ENCODE data around the gene IRGC. TPM values are rescaled to one million over a fixed set of nuclear protein-coding genes. Genes with fewer than 3 reads are reported as not detected.

IRGC gene
- total RNA-seq, 4 donors from 2014 or later, result not detected

- TF ChIP-seq, protein P1, sequence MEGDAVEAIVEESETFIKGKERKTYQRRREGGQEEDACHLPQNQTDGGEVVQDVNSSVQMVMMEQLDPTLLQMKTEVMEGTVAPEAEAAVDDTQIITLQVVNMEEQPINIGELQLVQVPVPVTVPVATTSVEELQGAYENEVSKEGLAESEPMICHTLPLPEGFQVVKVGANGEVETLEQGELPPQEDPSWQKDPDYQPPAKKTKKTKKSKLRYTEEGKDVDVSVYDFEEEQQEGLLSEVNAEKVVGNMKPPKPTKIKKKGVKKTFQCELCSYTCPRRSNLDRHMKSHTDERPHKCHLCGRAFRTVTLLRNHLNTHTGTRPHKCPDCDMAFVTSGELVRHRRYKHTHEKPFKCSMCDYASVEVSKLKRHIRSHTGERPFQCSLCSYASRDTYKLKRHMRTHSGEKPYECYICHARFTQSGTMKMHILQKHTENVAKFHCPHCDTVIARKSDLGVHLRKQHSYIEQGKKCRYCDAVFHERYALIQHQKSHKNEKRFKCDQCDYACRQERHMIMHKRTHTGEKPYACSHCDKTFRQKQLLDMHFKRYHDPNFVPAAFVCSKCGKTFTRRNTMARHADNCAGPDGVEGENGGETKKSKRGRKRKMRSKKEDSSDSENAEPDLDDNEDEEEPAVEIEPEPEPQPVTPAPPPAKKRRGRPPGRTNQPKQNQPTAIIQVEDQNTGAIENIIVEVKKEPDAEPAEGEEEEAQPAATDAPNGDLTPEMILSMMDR (IDR thresholded peaks at IDR 0.05; ENCODE audit: low read depth), result no peak
Measured at GRCh38 chr19:43692877-43693276, 23.0 kb upstream of the IRGC start.

DNA sequence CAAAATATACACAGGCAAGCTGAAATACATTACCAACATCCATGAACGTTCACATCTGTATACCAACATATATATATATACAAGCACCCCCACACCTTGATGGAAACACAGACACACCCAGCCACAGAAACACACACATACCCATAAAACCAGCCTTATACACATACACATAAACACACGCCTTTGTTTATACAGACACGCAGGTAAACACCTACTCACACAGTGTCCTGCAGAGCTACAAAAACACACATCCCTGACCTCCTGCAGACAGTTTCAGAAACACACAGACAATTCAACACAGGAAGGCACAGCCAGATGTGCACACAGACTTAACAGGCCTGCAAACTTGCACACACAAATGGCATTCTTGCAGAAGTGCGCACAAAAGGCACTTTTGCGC, 21.3 kb upstream of the IRGC start:
- TF ChIP-seq, protein P1 (IDR thresholded peaks at IDR 0.05; ENCODE audit: low read depth), result no peak

DNA sequence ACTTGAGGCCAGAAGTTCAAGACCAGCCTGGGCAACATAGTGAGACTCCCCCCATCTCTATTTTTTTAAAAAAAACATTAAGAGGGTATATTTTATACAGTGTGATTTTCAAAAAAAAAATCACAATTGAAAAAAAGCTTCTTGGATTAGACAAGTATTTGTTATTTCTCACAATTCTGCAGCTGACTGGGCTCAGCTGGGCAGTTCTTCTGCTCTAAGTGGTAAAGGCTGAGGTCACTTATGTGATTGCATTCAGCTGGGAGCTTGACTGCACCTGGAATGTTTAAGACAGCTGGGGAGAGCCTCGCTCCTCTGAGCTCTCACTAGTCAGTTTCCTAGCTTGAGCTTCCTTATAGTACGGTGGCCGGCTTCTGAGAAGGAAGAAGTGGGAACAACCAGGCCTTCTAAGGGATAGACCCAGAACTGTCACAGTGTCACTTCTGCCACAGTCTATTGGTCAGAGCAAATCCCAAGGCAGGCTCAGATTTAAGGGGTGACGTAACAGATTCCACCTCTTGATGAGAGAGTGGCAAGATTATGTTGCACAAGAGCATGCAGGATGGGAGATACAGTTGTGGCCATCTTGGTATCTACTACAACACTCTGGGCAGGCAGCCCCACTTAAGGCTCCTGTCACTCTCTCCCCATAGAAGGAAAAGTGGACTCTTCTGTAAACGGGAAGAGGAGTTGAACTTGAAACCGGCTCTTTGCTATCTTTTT, 19.7 kb upstream of the IRGC start:
- TF ChIP-seq, protein P1 (IDR thresholded peaks at IDR 0.05; ENCODE audit: low read depth), result no peak

DNA sequence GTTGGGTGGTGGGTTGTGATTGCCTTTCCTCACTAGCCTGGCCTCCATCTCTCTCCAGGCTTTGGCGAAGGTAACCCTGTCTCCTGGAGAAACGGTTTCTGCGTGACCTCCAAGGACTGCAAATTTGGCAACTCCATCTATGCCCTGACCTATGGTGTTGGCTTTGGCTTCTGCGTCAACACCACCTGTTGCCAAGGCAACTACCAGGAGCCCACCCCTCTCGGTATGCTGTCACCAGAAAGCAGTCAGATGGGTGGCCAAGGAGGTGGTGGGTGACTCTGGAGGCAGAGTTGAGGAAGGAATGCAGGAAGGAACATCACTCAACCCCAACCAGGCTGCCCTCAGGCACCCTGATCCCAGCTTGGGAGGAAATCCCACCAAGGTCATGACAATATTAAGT, 18.6 kb upstream of the IRGC start:
- TF ChIP-seq, protein P1 (IDR thresholded peaks at IDR 0.05; ENCODE audit: low read depth), result no peak

- TF ChIP-seq, protein P1 (IDR thresholded peaks at IDR 0.05; ENCODE audit: low read depth), result no peak
Measured at GRCh38 chr19:43699506-43700394, 16.1 kb upstream of the IRGC start.

DNA sequence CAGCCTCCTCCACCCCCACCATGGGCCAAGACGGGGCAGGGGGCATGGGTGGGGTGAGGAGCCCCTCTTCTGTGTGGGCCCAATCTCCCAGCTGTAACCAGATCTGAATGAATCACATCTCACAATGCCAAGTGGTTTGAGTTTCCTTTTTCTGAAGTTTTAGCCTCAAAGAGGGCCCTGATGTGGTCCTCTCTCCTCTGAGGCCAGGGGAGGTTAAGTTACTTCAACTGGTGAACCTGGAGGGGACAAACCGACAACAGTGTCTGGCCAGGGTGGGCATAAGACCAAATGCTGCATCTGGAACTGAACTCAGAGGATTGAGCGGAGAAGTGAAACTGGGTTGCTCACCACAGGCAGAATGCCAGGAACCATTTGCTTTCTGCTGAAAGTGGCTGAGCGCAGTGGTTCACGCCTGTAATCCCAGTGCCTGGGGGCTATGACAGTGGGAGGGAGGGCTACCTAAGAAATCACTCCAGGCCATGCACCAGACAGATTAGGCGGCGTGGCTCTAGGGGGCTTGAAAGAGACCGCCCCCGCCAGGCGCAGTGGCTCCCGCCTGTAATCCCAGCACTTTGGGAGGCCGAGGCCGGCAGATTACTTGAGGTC, 15.4 kb upstream of the IRGC start:
- TF ChIP-seq, protein P1 (IDR thresholded peaks at IDR 0.05; ENCODE audit: low read depth), result no peak
